ENCODE results near the gene TSHZ2.
"Not testable (repeated sequence)": the region's sequence is repeated elsewhere in the genome, so short reads cannot be mapped to it uniquely, and the experiment has no call there.

TSHZ2 gene

GRCh38 chr20:53349730-53350129 lies 377.6 kb downstream of the TSHZ2 start:
- DNase-seq (ENCODE audit: low spot score): no peak

GRCh38 chr20:53352727-53353440 lies 380.7 kb downstream of the TSHZ2 start:
- no peak for DNase-seq (ENCODE audit: low spot score)

GRCh38 chr20:53354314-53354713 lies 382.2 kb downstream of the TSHZ2 start:
- no peak for DNase-seq (ENCODE audit: low spot score)

- no peak for DNase-seq (ENCODE audit: low spot score)
Measured at GRCh38 chr20:53355790-53356189, 383.6 kb downstream of the TSHZ2 start.

- no peak for DNase-seq (ENCODE audit: low spot score)
Measured at GRCh38 chr20:53359425-53359824, 387.3 kb downstream of the TSHZ2 start.

GRCh38 chr20:53360852-53361251 lies 388.7 kb downstream of the TSHZ2 start:
- DNase-seq (ENCODE audit: low spot score): no peak

- no peak for DNase-seq (ENCODE audit: low spot score)
Measured at GRCh38 chr20:53362736-53363135, 390.6 kb downstream of the TSHZ2 start.

- DNase-seq (ENCODE audit: low spot score): no peak
Measured at GRCh38 chr20:53364646-53365045, 392.5 kb downstream of the TSHZ2 start.

GRCh38 chr20:53365076-53365475 lies 392.9 kb downstream of the TSHZ2 start:
- no peak for DNase-seq (ENCODE audit: low spot score)

- DNase-seq (ENCODE audit: low spot score): no peak
Measured at GRCh38 chr20:53365539-53366075, 393.4 kb downstream of the TSHZ2 start.

GRCh38 chr20:53366928-53367327 lies 394.8 kb downstream of the TSHZ2 start:
- not testable (repeated sequence) for DNase-seq (ENCODE audit: low spot score)

- no peak for DNase-seq (ENCODE audit: low spot score)
Measured at GRCh38 chr20:53369871-53370270, 397.7 kb downstream of the TSHZ2 start.

GRCh38 chr20:53370345-53370961 lies 398.3 kb downstream of the TSHZ2 start:
- no peak for DNase-seq (ENCODE audit: low spot score)

- no peak for DNase-seq (ENCODE audit: low spot score)
Measured at GRCh38 chr20:53371216-53371615, 399.1 kb downstream of the TSHZ2 start.

- DNase-seq (ENCODE audit: low spot score): no peak
Measured at GRCh38 chr20:53376021-53376420, 403.9 kb downstream of the TSHZ2 start.

GRCh38 chr20:53379014-53379832 lies 407.1 kb downstream of the TSHZ2 start:
- no peak for DNase-seq (ENCODE audit: low spot score)

- no peak for DNase-seq (ENCODE audit: low spot score)
Measured at GRCh38 chr20:53379833-53380120, 407.6 kb downstream of the TSHZ2 start.

- no peak for DNase-seq (ENCODE audit: low spot score)
Measured at GRCh38 chr20:53381568-53382262, 409.6 kb downstream of the TSHZ2 start.

- DNase-seq (ENCODE audit: low spot score): no peak
Measured at GRCh38 chr20:53382263-53382844, 410.2 kb downstream of the TSHZ2 start.

- DNase-seq (ENCODE audit: low spot score): no peak
Measured at GRCh38 chr20:53383916-53384315, 411.8 kb downstream of the TSHZ2 start.

- DNase-seq (ENCODE audit: low spot score): no peak
Measured at GRCh38 chr20:53384392-53384791, 412.2 kb downstream of the TSHZ2 start.

Data from kidney capillary endothelial cell (primary cell).